GM18873 (cell line): Measurements from ENCODE around the gene LDLRAD4.
A peak's percentile ranks its signal among the peaks of the same experiment; 100 is the strongest.
"Not testable (repeated sequence)": the region's sequence is repeated elsewhere in the genome, so short reads cannot be mapped to it uniquely, and the experiment has no call there.

Source experiments
- ATAC-seq: cut with Tn5 transposase; IDR thresholded peaks from one replicate; pipeline ENCODE4 v1.9.1; 2021; ENCODE audit warnings: mild to moderate bottlenecking, moderate library complexity, moderate number of reproducible peaks; ENCODE audit not compliant: unreplicated experiment, low FRiP score

The LDLRAD4 gene

GRCh38 chr18:13473751-13474150, 255.2 kb downstream of the LDLRAD4 start:
- ATAC-seq = no peak

GRCh38 chr18:13474336-13474735, 255.8 kb downstream of the LDLRAD4 start:
- ATAC-seq = no peak

- ATAC-seq = no peak
Observed at GRCh38 chr18:13474907-13475545, 256.5 kb downstream of the LDLRAD4 start.

GRCh38 chr18:13476312-13476711, 257.8 kb downstream of the LDLRAD4 start:
- ATAC-seq = not testable (repeated sequence)

- no peak for ATAC-seq
Observed at GRCh38 chr18:13477147-13477683, 258.7 kb downstream of the LDLRAD4 start.

GRCh38 chr18:13480571-13481255, 262.2 kb downstream of the LDLRAD4 start:
- ATAC-seq = no peak

- ATAC-seq = no peak
Observed at GRCh38 chr18:13481331-13481730, 262.8 kb downstream of the LDLRAD4 start.

- peak; percentile 84 for ATAC-seq
Observed at GRCh38 chr18:13481820-13482617, 263.5 kb downstream of the LDLRAD4 start.

- no peak for ATAC-seq
Observed at GRCh38 chr18:13482618-13482945, 264.0 kb downstream of the LDLRAD4 start.

- ATAC-seq = no peak
Observed at GRCh38 chr18:13483316-13484270, 265.0 kb downstream of the LDLRAD4 start.

- ATAC-seq = no peak
Observed at GRCh38 chr18:13485182-13485581, 266.6 kb downstream of the LDLRAD4 start.

GRCh38 chr18:13485604-13486003, 267.0 kb downstream of the LDLRAD4 start:
- no peak for ATAC-seq

- no peak for ATAC-seq
Observed at GRCh38 chr18:13486284-13486683, 267.7 kb downstream of the LDLRAD4 start.

- no peak for ATAC-seq
Observed at GRCh38 chr18:13486686-13487085, 268.1 kb downstream of the LDLRAD4 start.

- no peak for ATAC-seq
Observed at GRCh38 chr18:13487237-13487636, 268.7 kb downstream of the LDLRAD4 start.

GRCh38 chr18:13488281-13488929, 269.8 kb downstream of the LDLRAD4 start:
- no peak for ATAC-seq

GRCh38 chr18:13489303-13489702, 270.7 kb downstream of the LDLRAD4 start:
- ATAC-seq = not testable (repeated sequence)

- no peak for ATAC-seq
Observed at GRCh38 chr18:13491138-13491537, 272.6 kb downstream of the LDLRAD4 start.

- ATAC-seq = no peak
Observed at GRCh38 chr18:13492314-13492713, 273.8 kb downstream of the LDLRAD4 start.

GRCh38 chr18:13493079-13493478, 274.5 kb downstream of the LDLRAD4 start:
- no peak for ATAC-seq
